GM19452 (cell line): Measurements from ENCODE around the gene ECHS1.

Experiments
- ATAC-seq: cut with Tn5 transposase; IDR thresholded peaks from one replicate; pipeline ENCODE4 v1.9.1; 2021; ENCODE audit not compliant: unreplicated experiment

Gene ECHS1

GRCh38 chr10:133343558-133343957 is 29.6 kb downstream of the ECHS1 start:
- no peak for ATAC-seq

GRCh38 chr10:133342942-133343341 is 30.2 kb downstream of the ECHS1 start:
- ATAC-seq: no peak

GRCh38 chr10:133341983-133342382 is 31.2 kb downstream of the ECHS1 start:
- no peak for ATAC-seq

- no peak for ATAC-seq
Observed at GRCh38 chr10:133339708-133340380, 33.3 kb downstream of the ECHS1 start.

- ATAC-seq: no peak
Observed at GRCh38 chr10:133338080-133339071, 34.8 kb downstream of the ECHS1 start.

GRCh38 chr10:133337370-133337725 is 35.8 kb downstream of the ECHS1 start:
- no peak for ATAC-seq

GRCh38 chr10:133336577-133337369 is 36.4 kb downstream of the ECHS1 start, which contains the start of gene CALY:
TSS of gene CALY (minus strand) at chr10:133336896. CDS start at chr10:133328989, 7,907 bp downstream.
- ATAC-seq: no peak

- ATAC-seq: no peak
Observed at GRCh38 chr10:133336118-133336576, 37.0 kb downstream of the ECHS1 start.

- ATAC-seq: no peak
Observed at GRCh38 chr10:133335246-133336117, 37.7 kb downstream of the ECHS1 start.

- no peak for ATAC-seq
Observed at GRCh38 chr10:133334503-133335245, 38.5 kb downstream of the ECHS1 start.

- ATAC-seq: no peak
Observed at GRCh38 chr10:133332936-133333699, 40.0 kb downstream of the ECHS1 start.

- ATAC-seq: peak; percentile 74
Observed at GRCh38 chr10:133329491-133330202, 43.5 kb downstream of the ECHS1 start.

GRCh38 chr10:133328358-133329343 is 44.5 kb downstream of the ECHS1 start:
- no peak for ATAC-seq

GRCh38 chr10:133327651-133328357 is 45.4 kb downstream of the ECHS1 start:
- no peak for ATAC-seq

GRCh38 chr10:133326745-133327650 is 46.2 kb downstream of the ECHS1 start:
- no peak for ATAC-seq
